ENCODE results near the gene RPS6KA1. TPM values are rescaled to one million over a fixed set of nuclear protein-coding genes. Genes with fewer than 3 reads are reported as not detected.

The RPS6KA1 gene
- polyA plus RNA-seq, 1 donor (not counting 4 experiments of a cell fraction or from before 2014, with no cell fraction given), result 65.9 TPM

DNA sequence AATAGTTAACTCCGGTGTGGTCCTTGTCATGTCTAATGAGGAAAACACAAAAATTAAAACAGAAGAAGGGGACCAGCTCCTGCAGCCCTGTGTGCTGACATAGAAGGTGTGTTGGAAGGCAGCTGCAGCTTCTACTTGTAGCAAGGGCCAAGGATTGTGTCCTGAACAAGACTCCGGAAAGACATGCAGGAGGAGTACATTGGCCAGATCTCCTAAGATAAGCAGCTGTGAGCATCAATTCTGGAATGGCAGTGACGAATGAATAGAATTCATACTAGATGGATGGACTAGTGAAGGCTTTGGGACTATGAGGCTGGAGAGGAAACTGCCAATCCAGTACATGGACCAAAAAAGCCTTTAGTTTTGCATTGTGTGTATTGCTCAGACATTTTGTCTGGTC, 19.3 kb downstream of the RPS6KA1 start:
- FAIRE-seq, result no peak

DNA sequence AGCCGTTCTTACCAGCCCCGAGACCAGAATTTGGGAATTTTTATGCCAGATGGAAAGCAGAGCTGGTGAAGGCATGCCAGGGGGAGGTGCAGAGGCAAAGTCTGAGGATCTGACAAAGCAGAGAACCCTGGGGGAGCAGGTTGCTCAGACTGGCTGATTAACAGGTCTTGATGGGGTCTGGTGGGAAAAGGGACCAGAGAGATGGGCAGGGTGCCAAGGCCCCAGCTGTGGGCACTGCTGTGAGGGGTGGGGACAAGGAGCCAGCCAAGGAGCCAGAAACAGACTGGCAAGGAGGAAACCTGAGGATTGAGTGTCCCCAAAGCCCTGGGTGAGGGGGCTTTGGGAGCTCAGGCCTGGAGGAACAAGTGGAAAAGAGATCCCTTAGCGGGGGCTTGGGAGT, 21.4 kb downstream of the RPS6KA1 start:
- Histone ChIP-seq H2AFZ (ENCODE audit: control insufficient read depth, low read length) (no peak overlapping the region), H3K9me3 (ENCODE audit: control insufficient read depth, low read depth, low read length) (no peaks in the 10 kb centered on the region), H3K9ac (ENCODE audit: control insufficient read depth, extremely low read depth, insufficient read depth, low read length) (no peak overlapping the region), H3K4me3 (ENCODE audit: control insufficient read depth in 2 of 3, extremely low read depth in 1 of 3, insufficient read depth in 2 of 3, low read depth in 1 of 3, low read length in 3 of 3) (no peak overlapping the region), H4K20me1 (ENCODE audit: control insufficient read depth, extremely low read depth, insufficient read depth, low read length) (peaks cover 3% of the 10 kb centered on the region), H3K36me3 (ENCODE audit: control insufficient read depth in 2 of 2, extremely low read depth in 1 of 2, insufficient read depth in 2 of 2, low read length in 2 of 2) (peaks cover 46 to 67% of the 10 kb centered on the region in 2 experiments), H3K27ac (ENCODE audit: control insufficient read depth, insufficient read depth, low read length) (no peak overlapping the region), H3K9me1 (ENCODE audit: control insufficient read depth, extremely low read depth, insufficient read depth, low read length) (peaks cover 2% of the 10 kb centered on the region), H3K4me1 (ENCODE audit: control insufficient read depth, extremely low read depth, insufficient read depth, low read length) (peaks cover 5% of the 10 kb centered on the region), H3K79me2 (ENCODE audit: control insufficient read depth, insufficient read depth, low read length) (peaks cover 16% of the 10 kb centered on the region), H3K4me2 (ENCODE audit: control insufficient read depth, extremely low read depth, insufficient read depth, low read depth, low read length) (no peak overlapping the region), H3K27me3 (ENCODE audit: control insufficient read depth, extremely low read depth, insufficient read depth, low read length) (no peaks in the 10 kb centered on the region)
- no peak for FAIRE-seq
- DNase-seq (ENCODE audit: low read depth, low spot score), result no peak
- dilution Hi-C loops (cut with MboI; ENCODE audit: extremely low pct_ligation_motif_present, low sequenced_read_pairs), result no loop called here
- TF ChIP-seq EZH2 (IDR thresholded peaks at IDR 0.05; ENCODE audit: low read length), result no peak
- TF ChIP-seq, protein P1, sequence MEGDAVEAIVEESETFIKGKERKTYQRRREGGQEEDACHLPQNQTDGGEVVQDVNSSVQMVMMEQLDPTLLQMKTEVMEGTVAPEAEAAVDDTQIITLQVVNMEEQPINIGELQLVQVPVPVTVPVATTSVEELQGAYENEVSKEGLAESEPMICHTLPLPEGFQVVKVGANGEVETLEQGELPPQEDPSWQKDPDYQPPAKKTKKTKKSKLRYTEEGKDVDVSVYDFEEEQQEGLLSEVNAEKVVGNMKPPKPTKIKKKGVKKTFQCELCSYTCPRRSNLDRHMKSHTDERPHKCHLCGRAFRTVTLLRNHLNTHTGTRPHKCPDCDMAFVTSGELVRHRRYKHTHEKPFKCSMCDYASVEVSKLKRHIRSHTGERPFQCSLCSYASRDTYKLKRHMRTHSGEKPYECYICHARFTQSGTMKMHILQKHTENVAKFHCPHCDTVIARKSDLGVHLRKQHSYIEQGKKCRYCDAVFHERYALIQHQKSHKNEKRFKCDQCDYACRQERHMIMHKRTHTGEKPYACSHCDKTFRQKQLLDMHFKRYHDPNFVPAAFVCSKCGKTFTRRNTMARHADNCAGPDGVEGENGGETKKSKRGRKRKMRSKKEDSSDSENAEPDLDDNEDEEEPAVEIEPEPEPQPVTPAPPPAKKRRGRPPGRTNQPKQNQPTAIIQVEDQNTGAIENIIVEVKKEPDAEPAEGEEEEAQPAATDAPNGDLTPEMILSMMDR (optimal IDR thresholded peaks at IDR 0.05 in 1 of 3, IDR thresholded peaks at IDR 0.05 in 1 of 3, conservative IDR thresholded peaks at IDR 0.05 in 1 of 3; ENCODE audit: extremely low read depth in 1 of 3, insufficient read depth in 2 of 3, low read length in 3 of 3), result no peak

More for the DNA sequence above, 19.3 kb downstream of the RPS6KA1 start:
- peaks cover 6% of the 10 kb centered on the region for H4K20me1 ChIP-seq (ENCODE audit: control insufficient read depth, extremely low read depth, insufficient read depth, low read length)
- H3K79me2 ChIP-seq (ENCODE audit: control insufficient read depth, insufficient read depth, low read length), result peaks cover 25% of the 10 kb centered on the region
- TF ChIP-seq, protein P1 (optimal IDR thresholded peaks at IDR 0.05 in 1 of 3, IDR thresholded peaks at IDR 0.05 in 1 of 3, conservative IDR thresholded peaks at IDR 0.05 in 1 of 3; ENCODE audit: extremely low read depth in 1 of 3, insufficient read depth in 2 of 3, low read length in 3 of 3), result no peak
- TF ChIP-seq EZH2 (IDR thresholded peaks at IDR 0.05; ENCODE audit: low read length), result no peak
- H3K9me1 ChIP-seq (ENCODE audit: control insufficient read depth, extremely low read depth, insufficient read depth, low read length), result peaks cover 7% of the 10 kb centered on the region
- H3K4me3 ChIP-seq (ENCODE audit: control insufficient read depth in 2 of 3, extremely low read depth in 1 of 3, insufficient read depth in 2 of 3, low read depth in 1 of 3, low read length in 3 of 3), result no peak overlapping the region
- H3K36me3 ChIP-seq (ENCODE audit: control insufficient read depth in 2 of 2, extremely low read depth in 1 of 2, insufficient read depth in 2 of 2, low read length in 2 of 2), result peaks cover 34 to 50% of the 10 kb centered on the region in 2 experiments
- H3K27ac ChIP-seq (ENCODE audit: control insufficient read depth, insufficient read depth, low read length), result no peak overlapping the region
- peaks cover 24% of the 10 kb centered on the region for H3K4me1 ChIP-seq (ENCODE audit: control insufficient read depth, extremely low read depth, insufficient read depth, low read length)
- H3K4me2 ChIP-seq (ENCODE audit: control insufficient read depth, extremely low read depth, insufficient read depth, low read depth, low read length), result no peak overlapping the region
- H2AFZ ChIP-seq (ENCODE audit: control insufficient read depth, low read length), result no peak overlapping the region
- H3K27me3 ChIP-seq (ENCODE audit: control insufficient read depth, extremely low read depth, insufficient read depth, low read length), result no peaks in the 10 kb centered on the region
- no peak overlapping the region for H3K9ac ChIP-seq (ENCODE audit: control insufficient read depth, extremely low read depth, insufficient read depth, low read length)
- dilution Hi-C loops (cut with MboI; ENCODE audit: extremely low pct_ligation_motif_present, low sequenced_read_pairs), result no loop called here
- no peak for DNase-seq (ENCODE audit: low read depth, low spot score)
- no peaks in the 10 kb centered on the region for H3K9me3 ChIP-seq (ENCODE audit: control insufficient read depth, low read depth, low read length)
